C4-2B (cell line): Measurements from ENCODE around the gene ATP6V0E1.

Experiments used
- CTCF ChIP-seq: fragments of 450-650 bp; conservative IDR thresholded peaks from 2 replicates; pipeline ENCODE4 v1.5.1; 2017; ENCODE audit warnings: mild to moderate bottlenecking
- ZFX ChIP-seq: fragments of 450-650 bp; IDR thresholded peaks from 2 replicates; pipeline ENCODE4 v1.6.1; 2017

- TF ChIP-seq ZFX (no peak), CTCF (no peak)
Measured at GRCh38 chr5:172972552-172972951, 11.0 kb upstream of the ATP6V0E1 start.
